PC-9 (cell line): ENCODE data around the gene TGFBR1. TPM values are rescaled to one million over a fixed set of nuclear protein-coding genes. Genes with fewer than 3 reads are reported as not detected.

Experiments used
- BruUV-seq: library from RNA; stranded (reverse); fragments of 400-500 nt; replicated peaks from 2 replicates; lab custom pipeline; 2021; lab: Mats Ljungman, UMichigan
- CTCF ChIA-PET: fragments of 300-600 bp; sonication (Branson Sonifier 250); formaldehyde crosslinking; loops from one replicate; lab custom pipeline; 2022; ENCODE audit warnings: antibody characterized with exemption; lab: Charles Lee
- POLR2A ChIA-PET: fragments of 300-600 bp; sonication (Branson Sonifier 250); formaldehyde crosslinking; loops from one replicate; lab custom pipeline; 2022; ENCODE audit warnings: antibody characterized with exemption; ENCODE audit not compliant: unreplicated experiment; lab: Charles Lee
- DNase-seq, 2 experiments: peaks; one replicate each; pipeline versions ENCODE4 v3.0.0 to v3.0.0-alpha.2; 2015 to 2022; ENCODE audit warnings: mixed read lengths in 1 of 2
- H2AFZ ChIP-seq: fragments of 200-600 bp; sonication (generic); 2 replicates; pipeline ENCODE4 v1.8.1; 2017; ENCODE audit warnings: antibody characterized with exemption
- H3F3A ChIP-seq: fragments of 200-600 bp; sonication (generic); 2 replicates; pipeline ENCODE4 v1.8.1; 2017; ENCODE audit warnings: antibody characterized with exemption, mild to moderate bottlenecking, low read depth; ENCODE audit not compliant: insufficient read depth
- H3K27ac ChIP-seq: fragments of 200-600 bp; sonication (generic); 2 replicates; pipeline ENCODE4 v1.6.1; 2016; ENCODE audit warnings: mixed run types
- H3K27me3 ChIP-seq: fragments of 200-600 bp; sonication (generic); 2 replicates; pipeline ENCODE4 v1.6.1; 2016; ENCODE audit warnings: low read depth, mixed run types; ENCODE audit not compliant: insufficient read depth
- H3K36me3 ChIP-seq: fragments of 200-600 bp; sonication (generic); 2 replicates; pipeline ENCODE4 v1.6.1; 2016; ENCODE audit warnings: low read depth, mixed run types
- H3K4me1 ChIP-seq: fragments of 200-600 bp; sonication (generic); replicated peaks from 2 replicates; pipeline ENCODE4 v1.6.1; 2016; ENCODE audit warnings: mixed run types; ENCODE audit not compliant: insufficient read depth
- H3K4me2 ChIP-seq: fragments of 200-600 bp; sonication (generic); 2 replicates; pipeline ENCODE4 v1.6.1; 2017; ENCODE audit warnings: mixed run types
- H3K4me3 ChIP-seq: fragments of 200-600 bp; sonication (generic); 2 replicates; pipeline ENCODE4 v1.6.1; 2016; ENCODE audit warnings: mixed run types
- H3K79me2 ChIP-seq: fragments of 200-600 bp; sonication (generic); 2 replicates; pipeline ENCODE4 v1.6.1; 2017; ENCODE audit warnings: low read depth, mixed run types
- H3K9me2 ChIP-seq: fragments of 200-600 bp; sonication (generic); 2 replicates; pipeline ENCODE4 v1.8.1; 2017; ENCODE audit warnings: mild to moderate bottlenecking; ENCODE audit not compliant: insufficient read depth
- H3K9me3 ChIP-seq: fragments of 200-600 bp; sonication (generic); 2 replicates; pipeline ENCODE4 v1.8.1; 2016; ENCODE audit warnings: low read depth; ENCODE audit not compliant: insufficient read depth
- H4K20me1 ChIP-seq: fragments of 200-600 bp; sonication (generic); 2 replicates; pipeline ENCODE4 v1.8.1; 2017; ENCODE audit not compliant: insufficient read depth
- EZH2 ChIP-seq: fragments of 200-600 bp; sonication (generic); IDR thresholded peaks from 2 replicates; pipeline ENCODE4 v1.8.0; 2017; ENCODE audit warnings: antibody characterized with exemption, low read depth
- intact Hi-C: fragments of 100-400 bp; cut with micrococcal nuclease; formaldehyde crosslinking; loops from one replicate; pipeline ENCODE4 v1.10.0; 2022; ENCODE audit not compliant: unreplicated experiment
- total RNA-seq: library from RNA; stranded (reverse); gene quantifications from 2 replicates; pipeline ENCODE4 v1.2.3, GENCODE V29; 2021
- TF ChIP-seq, protein P1 (sequence below): fragments of 200-600 bp; sonication (generic); conservative IDR thresholded peaks from 2 replicates; pipeline ENCODE4 v1.6.1; 2017; ENCODE audit warnings: mixed run types, antibody characterized with exemption, mild to moderate bottlenecking, moderate library complexity

Gene TGFBR1
- total RNA-seq, 1 experiment from 2014 or later: 18.3 TPM

DNA sequence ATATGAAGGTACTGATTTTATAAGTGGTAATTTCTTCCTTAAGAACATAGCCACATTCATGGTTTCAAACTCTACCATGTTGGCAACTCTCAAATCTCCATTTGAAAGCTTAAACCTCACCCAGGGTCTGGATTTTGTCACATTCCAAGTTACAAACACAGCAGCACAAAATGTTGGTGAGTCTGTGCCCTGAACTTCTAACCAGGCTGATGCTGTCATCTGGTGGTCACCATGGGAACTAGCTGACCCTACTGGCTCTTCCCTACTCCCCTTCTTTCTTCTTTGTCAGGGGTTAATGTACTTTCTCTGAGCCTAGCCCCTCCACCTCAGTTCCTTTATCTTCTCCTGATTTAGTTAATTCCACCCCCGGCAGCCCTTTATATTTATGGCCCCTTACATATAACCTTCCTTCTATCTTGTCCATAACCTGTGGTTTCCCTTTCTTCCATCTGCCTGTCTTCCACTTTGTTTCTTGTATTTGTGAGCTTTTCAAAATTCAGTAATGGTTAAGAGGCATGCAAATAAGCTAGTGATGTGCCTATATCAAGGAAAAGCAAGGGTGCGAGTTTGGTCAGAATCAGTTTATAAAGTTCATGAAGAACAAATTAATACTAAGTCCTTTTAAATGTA, 35.9 kb downstream of the TGFBR1 start:
- ChIA-PET POLR2A (no interaction called here), CTCF (interaction anchor here (0.6 to 1.1 kb wide), 7 partner anchors 81 to 335 kb away, joined by 3 to 10 read pairs (median 4); partner anchors contain the start of gene ALG2)
- no peaks in the 10 kb centered on the region for H4K20me1 ChIP-seq
- no peak for TF ChIP-seq EZH2
- TF ChIP-seq, protein P1, sequence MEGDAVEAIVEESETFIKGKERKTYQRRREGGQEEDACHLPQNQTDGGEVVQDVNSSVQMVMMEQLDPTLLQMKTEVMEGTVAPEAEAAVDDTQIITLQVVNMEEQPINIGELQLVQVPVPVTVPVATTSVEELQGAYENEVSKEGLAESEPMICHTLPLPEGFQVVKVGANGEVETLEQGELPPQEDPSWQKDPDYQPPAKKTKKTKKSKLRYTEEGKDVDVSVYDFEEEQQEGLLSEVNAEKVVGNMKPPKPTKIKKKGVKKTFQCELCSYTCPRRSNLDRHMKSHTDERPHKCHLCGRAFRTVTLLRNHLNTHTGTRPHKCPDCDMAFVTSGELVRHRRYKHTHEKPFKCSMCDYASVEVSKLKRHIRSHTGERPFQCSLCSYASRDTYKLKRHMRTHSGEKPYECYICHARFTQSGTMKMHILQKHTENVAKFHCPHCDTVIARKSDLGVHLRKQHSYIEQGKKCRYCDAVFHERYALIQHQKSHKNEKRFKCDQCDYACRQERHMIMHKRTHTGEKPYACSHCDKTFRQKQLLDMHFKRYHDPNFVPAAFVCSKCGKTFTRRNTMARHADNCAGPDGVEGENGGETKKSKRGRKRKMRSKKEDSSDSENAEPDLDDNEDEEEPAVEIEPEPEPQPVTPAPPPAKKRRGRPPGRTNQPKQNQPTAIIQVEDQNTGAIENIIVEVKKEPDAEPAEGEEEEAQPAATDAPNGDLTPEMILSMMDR: peak; percentile 74
- no peak overlapping the region for H3K4me3 ChIP-seq
- no peaks in the 10 kb centered on the region for H3K79me2 ChIP-seq
- H3K9me3 ChIP-seq: 0 out of 2 replicates have a peak, but pooled peaks cover 5% of the 10 kb centered on the region
- no peaks in the 10 kb centered on the region for H3K9me2 ChIP-seq
- H3K36me3 ChIP-seq: peaks cover 11% of the 10 kb centered on the region; the same call in 1 of the 2 replicates
- no peaks in the 10 kb centered on the region for H3K4me1 ChIP-seq
- no peak overlapping the region for H3K4me2 ChIP-seq
- no peak overlapping the region for H3K27ac ChIP-seq
- BruUV-seq: no TSS peak
- DNase-seq: peak in 1 of 2 experiments; percentile 34
- no peak overlapping the region for H2AFZ ChIP-seq
- H3F3A ChIP-seq: no peaks in the 10 kb centered on the region
- intact Hi-C loops: loop anchor here (1.0 to 2.0 kb wide), 5 partner anchors 140 to 334 kb away; no protein-coding TSS in a partner anchor
- H3K27me3 ChIP-seq: no peaks in the 10 kb centered on the region

DNA sequence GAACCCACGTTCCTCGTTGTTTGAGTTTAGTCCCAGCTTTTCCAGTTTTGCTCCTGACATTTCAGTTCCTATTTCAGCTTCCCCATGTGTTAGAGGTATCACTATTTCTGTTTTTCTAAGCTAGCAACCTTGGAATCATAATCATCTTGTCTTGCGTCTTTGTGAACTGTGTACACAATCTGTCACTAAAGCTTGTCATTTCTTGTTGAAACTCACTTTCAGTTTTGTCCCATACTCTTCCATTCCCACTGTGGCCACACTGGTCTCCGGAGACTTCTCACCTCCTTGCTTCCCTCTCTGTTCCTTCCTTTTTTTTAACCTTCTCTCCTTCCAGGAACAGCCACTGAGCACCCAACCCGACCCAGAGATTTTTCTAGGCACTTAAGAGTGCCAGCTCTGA, 36.9 kb downstream of the TGFBR1 start:
- H3K27ac ChIP-seq: no peak overlapping the region
- CTCF ChIA-PET: interaction anchor here (0.6 to 1.1 kb wide), 3 partner anchors 86 to 218 kb away, joined by 3 to 5 read pairs (median 3); no protein-coding TSS in a partner anchor
- H2AFZ ChIP-seq: no peak overlapping the region
- no peak overlapping the region for H3K4me3 ChIP-seq
- no peaks in the 10 kb centered on the region for H4K20me1 ChIP-seq
- no peaks in the 10 kb centered on the region for H3K27me3 ChIP-seq
- POLR2A ChIA-PET: no interaction called here
- BruUV-seq: no TSS peak
- intact Hi-C loops: loop anchor here (2.0 kb wide), 1 partner anchor 281 kb away; no protein-coding TSS in a partner anchor
- no peak overlapping the region for H3K4me2 ChIP-seq
- H3K9me2 ChIP-seq: no peaks in the 10 kb centered on the region
- no peaks in the 10 kb centered on the region for H3K79me2 ChIP-seq
- TF ChIP-seq, protein P1: no peak
- no peak for TF ChIP-seq EZH2
- H3F3A ChIP-seq: no peaks in the 10 kb centered on the region
- H3K4me1 ChIP-seq: no peaks in the 10 kb centered on the region
- H3K9me3 ChIP-seq: 0 out of 2 replicates have a peak, but pooled peaks cover 5% of the 10 kb centered on the region
- no peak for DNase-seq
- peaks cover 11% of the 10 kb centered on the region; the same call in 1 of the 2 replicates for H3K36me3 ChIP-seq

DNA sequence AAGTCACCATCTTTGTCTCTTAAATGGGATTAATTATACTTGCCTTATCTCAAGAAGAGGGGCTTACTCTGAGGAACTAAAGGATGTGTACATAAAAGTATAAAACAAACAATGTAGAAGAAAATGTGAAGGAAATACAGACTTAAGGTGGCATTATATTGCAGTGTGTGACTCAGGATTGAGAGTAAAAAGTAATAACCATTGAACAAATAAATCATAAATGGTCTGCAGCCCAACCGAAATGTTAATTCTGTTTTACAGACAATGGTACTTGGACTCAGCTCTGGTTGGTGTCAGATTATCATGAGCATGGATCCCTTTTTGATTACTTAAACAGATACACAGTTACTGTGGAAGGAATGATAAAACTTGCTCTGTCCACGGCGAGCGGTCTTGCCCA, 37.4 kb downstream of the TGFBR1 start:
- H3K36me3 ChIP-seq: peaks cover 11% of the 10 kb centered on the region; the same call in 1 of the 2 replicates
- no peak for DNase-seq
- H3K27ac ChIP-seq: no peak overlapping the region
- no peaks in the 10 kb centered on the region for H4K20me1 ChIP-seq
- TF ChIP-seq, protein P1: no peak
- TF ChIP-seq EZH2: no peak
- no peak overlapping the region for H3K4me3 ChIP-seq
- no peaks in the 10 kb centered on the region for H3K9me2 ChIP-seq
- no peak overlapping the region for H3K4me2 ChIP-seq
- intact Hi-C loops: no loop called here
- ChIA-PET POLR2A (no interaction called here), CTCF (no interaction called here)
- no peaks in the 10 kb centered on the region for H3F3A ChIP-seq
- H3K27me3 ChIP-seq: no peaks in the 10 kb centered on the region
- H2AFZ ChIP-seq: no peak overlapping the region
- no TSS peak for BruUV-seq
- no peaks in the 10 kb centered on the region for H3K79me2 ChIP-seq
- no peaks in the 10 kb centered on the region for H3K4me1 ChIP-seq
- 0 out of 2 replicates have a peak, but pooled peaks cover 5% of the 10 kb centered on the region for H3K9me3 ChIP-seq
